NCI-H748 treated with DMSO at 0.1 percent for 48 hours (cell line): ENCODE results near the gene TUT7.
"Not testable (repeated sequence)": the region's sequence is repeated elsewhere in the genome, so short reads cannot be mapped to it uniquely, and the experiment has no call there.

Experiments used
- DNase-seq: peaks from one replicate; lab custom pipeline; 2025; lab: John Stamatoyannopoulos, UW

TUT7 gene

DNA sequence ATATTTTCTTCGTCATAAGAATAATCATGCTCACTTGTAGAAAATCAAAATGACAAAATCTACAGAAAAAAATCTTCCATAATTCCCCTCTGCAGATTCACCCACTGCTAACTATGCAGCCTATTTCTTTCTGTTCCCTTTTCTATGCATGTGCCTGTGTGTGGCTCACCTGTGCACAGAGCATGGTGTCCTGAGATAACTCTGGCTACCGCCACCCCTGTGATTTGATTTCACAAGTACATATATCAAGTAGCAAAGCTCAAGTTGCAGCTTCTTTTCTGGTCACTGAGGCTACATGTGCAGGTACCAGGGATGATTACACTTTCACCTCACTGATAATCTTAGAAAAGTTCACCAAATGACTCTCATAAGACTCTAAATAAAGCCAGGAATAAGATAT, 53.5 kb downstream of the TUT7 start:
- DNase-seq: no peak

DNA sequence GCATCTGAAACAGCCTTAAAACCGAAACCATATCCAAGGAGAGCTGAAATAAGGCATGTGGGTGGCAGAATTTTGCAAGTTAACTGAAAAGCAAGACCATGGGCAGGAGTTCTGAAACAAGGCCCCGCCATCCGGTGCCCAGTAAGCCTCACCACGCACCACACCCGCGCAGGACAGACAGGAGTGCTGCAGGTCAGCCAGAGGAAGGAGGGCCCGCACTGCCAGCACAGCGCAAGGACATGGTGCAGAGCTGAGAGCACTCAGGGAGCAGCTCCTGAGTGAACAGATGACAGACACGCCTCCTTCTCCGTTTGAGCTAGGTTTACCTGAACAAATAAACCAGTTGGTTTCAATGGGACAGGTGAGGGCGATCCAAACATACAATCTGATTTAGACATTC, 55.3 kb downstream of the TUT7 start:
- DNase-seq: no peak

DNA sequence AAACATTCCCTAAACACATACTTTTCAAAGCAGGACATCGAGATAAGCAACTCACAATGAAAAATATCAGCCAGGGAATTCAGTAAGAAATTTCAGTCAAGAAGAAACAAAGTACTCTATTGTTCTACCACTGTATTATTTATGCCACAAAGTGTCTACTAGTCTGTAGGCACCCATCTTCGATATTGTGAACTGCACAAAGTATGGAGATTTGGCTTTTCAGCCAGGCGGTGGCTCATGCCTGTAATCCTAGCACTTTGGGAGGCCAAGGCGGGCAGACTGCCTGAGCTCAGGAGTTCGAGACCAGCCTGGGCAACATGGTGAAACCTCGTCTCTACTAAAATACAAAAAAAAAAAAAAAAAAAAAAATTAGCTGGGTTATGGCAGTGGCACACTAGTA, 63.9 kb downstream of the TUT7 start:
- DNase-seq: not testable (repeated sequence)

DNA sequence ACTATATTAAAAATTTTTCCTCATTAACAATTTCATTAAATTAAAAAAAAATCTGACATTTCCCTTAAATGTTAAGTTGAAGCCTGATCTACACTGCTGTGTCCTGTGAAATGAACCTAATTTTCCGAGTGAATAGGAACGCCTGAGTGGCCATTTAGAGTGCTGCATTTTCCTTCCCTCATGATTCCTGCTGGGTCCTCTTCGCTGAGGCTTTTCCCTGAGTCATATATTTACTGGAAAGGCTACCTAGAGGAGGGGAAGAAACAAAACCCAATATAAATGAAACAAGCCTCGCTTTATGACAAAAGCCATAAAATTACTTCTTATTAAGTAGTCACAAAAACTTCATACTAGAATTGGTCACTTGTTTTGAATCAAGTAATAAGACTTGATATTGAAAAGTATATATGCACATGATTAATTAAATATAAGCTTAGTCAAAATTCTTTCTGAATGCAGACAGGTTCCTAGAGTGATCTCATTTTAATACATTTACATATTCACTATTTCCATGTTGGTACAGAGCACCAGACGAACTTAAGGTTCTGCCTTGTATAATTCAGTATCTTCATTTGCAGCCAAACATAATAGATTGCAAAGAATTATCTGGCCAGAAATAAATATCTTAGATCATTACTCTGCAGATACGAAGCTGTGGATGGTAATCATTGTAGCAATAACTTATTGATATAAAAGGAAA, 65.6 kb downstream of the TUT7 start:
- DNase-seq: no peak

DNA sequence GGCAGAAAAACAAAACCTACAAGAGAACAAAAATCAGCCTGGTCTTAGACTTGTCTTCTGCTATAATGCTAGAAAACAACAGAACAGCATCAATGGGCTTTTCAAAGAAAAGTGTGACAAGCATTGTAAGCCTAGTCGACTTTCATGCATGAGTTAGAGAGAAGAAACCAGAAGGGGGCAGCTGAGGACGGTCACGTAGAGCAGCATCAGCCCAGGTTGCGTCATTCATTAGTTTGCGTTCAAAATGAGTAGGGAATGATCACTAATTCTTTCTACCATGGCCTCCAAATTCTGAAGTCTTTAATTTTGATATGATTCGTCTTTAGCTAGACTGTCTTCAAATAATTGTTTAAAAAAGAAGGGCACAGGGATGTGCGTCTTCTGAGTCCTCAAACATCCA, 67.2 kb downstream of the TUT7 start:
- no peak for DNase-seq

DNA sequence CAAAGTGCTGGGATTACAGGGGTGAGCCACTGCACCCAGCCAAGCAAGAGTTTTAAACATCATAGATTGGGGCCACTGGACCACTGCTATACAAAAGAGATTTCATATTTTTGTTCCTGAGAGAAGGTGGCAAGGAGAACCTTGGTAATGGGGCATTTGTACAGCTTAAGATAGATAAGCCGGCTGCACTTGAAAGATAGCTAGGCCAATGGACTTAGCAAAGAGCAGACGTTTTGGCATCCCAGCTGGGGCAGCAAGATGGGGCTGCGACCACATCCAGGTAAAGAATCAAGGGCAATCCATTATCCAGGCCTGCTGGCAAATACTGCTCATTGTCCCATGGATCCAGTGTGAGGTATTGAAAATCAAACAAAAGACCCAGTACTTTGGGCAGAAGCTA, 67.9 kb downstream of the TUT7 start:
- no peak for DNase-seq

DNA sequence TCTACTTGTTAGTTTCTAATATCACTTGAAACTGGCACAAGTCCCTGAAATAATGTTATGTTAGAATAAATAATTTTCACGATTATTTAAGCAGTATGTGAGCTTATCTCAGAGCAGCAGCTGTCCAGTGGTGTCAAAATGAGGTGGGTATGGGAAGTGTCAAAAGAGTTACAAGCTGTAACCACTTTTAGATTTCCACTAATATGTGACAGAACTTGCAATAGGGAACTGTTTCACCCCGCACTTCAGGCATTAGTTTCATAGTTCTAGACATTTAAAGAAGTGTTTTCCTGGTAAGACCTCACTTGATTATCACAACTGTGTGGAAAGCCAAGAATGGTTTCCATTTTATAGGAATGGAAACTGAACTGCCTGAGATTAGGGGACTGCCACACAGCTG, 68.9 kb downstream of the TUT7 start:
- DNase-seq: no peak

DNA sequence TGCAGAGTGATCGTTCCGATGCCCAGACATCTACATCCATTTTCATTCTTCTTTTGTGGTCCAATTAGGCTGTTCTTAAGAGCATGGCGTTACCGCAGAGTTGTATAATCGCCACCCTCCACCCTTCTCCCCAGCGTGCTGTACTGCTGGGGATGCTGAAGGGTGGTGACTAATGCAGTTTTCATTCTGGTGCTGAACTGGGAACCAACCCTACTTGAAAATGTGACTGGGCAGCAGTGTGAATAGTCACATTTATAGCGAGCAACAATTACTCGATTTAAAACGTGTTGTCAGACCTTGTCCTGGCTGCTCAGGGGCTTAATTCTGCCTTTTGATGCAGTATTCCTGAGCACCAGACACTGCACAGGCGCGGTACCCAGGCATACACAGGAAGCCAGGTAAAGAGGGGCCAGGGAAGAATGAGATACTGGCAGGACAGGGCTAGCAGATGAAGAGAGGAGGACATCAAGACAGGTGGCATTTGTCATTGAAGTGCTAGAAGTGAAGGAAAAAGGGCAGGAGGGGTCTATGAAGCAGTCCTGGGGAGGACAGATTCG, 71.2 kb downstream of the TUT7 start:
- DNase-seq: no peak

DNA sequence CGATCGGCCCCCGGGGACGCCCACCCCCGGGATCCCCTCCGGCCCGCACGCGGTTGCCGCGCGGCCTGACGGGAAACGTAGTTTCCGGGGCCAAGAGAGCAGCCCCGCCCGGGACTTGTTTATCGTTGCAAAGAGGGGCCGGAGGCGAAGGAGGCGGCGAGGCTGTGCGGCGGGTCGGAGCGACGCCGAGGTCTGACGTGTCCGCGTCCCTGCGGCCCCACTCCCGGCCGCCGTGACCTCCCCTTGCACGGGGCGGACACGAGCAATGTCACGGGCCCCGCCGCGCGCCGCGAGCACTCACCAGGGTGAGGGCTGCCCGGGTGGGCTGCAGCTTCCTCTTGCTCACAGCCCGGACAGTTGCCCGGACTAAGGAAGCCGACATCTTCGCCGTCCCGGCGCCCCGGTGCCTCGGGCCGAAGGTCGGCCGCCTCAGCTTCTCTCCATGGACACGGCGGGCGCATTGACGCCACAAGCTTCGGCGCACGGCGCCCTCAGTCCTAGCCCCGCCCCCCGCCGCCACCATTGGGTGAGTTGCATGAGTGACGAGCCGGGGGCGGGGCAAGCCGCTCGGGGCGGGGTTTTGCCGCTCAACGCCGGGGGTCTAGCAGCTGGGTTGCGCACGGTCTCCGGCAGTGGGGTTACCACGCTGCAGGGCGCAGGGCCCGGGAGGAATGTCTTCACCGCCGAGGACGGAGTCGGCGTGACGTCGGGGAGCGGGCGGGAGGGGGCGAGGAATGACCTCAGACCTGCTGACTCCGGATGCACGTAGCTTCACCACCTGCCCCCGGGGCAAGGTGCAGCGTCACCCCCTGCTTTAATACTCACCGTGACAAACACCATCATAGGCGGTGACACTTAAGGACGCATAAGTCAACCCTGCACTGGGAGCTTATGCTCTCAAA, 71.9 kb downstream of the TUT7 start, which contains the start of gene ISCA1:
Gene ISCA1 (minus strand): TSS at position 462 of the 902 bp plus-strand sequence. CDS start 80 bp downstream, at position 382.
- peak; percentile 82 for DNase-seq

DNA sequence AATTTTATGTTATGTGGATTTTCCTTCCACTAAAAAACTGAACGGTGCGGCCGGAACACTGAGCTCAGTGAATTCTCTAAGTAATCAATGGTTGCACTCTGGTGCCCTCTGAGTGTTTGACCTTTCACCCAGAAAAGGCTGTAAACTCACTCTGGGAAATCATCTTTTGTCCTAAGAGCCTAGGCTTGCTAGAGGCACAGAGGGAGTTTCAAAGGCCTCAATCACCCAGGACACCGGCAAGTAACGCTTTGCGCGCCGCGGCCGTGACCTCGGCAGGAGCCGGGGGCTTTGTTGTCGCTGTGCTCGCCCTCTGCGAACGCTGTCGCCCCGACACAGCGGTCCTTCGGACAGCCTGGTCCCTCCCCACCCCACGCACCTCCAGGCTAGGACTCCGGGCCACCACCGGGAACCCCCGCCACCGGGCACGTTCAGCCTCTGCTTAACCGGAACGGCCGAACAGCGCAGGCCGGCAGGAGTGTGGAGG, 72.6 kb downstream of the TUT7 start:
- DNase-seq: no peak

DNA sequence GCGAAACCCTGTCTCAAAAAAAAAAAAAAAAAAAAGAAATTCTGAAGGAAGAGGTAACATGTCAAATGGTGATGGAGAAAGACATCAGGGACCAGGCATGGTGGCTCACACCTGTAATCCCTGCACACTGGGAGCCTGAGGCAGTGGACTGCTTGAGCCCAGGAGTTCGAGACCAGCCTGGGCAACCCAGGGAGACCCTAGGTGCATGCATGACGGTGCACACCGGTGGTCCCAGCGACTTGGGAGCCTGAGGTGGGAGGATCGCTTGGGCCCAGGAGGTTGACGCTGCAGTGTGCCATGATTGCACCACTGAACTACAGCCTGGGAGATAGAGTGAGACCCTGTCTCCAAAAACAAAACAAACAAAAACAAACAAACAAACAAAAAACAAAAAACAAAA, 73.6 kb downstream of the TUT7 start:
- DNase-seq: no peak

DNA sequence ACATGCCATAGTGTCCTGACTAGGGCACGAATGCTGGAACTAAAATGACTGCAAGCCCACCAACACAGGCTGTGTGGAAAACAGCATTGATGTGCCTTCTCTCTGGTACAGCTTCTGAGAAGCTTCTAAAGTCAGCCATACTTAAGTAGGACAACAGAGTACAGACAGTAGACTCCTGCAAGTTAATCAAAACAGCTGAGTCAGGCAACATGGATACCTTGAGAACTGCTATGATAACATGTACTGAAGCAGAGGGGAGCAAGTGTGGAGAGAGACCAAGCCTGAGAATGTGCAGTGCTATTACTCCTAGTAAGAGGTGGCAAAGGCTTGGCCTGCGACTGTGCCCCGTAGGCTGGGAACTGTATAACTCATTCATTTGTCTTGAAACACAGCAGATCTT, 74.4 kb downstream of the TUT7 start:
- no peak for DNase-seq

DNA sequence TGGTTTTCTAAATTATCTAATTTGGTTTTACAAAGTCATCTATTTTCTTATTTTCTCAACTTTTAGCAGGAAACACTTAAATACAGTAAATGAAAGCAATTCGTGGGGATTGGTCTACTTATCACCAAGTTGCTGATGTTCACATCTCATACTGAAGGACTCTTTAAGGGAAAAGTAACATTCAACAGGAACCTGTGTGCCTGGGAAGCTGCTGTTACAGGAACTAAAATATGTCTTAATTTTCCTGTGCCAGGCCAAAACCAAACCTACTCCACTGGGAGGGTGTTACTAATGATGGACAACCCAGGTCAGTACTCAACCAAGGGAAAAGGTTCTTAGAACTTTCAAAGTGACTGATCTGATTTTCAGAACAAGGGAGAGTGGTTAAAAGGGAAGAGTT, 77.1 kb downstream of the TUT7 start:
- no peak for DNase-seq

DNA sequence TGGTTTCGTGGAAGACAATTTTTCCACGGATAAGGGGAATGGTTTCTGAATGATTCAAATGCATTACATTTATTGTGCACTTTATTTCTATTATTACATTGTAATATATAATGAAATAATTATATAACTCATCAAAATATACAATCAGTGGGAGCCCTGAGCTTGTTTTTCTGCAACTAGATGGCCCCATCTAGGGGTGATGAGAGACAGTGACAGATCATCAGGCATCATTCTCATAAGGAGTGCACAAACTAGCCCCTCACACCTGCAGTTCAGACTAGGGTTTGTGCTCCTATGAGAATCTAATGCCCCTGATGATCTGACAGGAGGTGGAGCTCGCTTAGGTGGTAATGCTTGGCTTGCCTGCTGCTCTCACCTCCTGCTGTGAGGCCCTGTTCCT, 78.2 kb downstream of the TUT7 start:
- DNase-seq: no peak

DNA sequence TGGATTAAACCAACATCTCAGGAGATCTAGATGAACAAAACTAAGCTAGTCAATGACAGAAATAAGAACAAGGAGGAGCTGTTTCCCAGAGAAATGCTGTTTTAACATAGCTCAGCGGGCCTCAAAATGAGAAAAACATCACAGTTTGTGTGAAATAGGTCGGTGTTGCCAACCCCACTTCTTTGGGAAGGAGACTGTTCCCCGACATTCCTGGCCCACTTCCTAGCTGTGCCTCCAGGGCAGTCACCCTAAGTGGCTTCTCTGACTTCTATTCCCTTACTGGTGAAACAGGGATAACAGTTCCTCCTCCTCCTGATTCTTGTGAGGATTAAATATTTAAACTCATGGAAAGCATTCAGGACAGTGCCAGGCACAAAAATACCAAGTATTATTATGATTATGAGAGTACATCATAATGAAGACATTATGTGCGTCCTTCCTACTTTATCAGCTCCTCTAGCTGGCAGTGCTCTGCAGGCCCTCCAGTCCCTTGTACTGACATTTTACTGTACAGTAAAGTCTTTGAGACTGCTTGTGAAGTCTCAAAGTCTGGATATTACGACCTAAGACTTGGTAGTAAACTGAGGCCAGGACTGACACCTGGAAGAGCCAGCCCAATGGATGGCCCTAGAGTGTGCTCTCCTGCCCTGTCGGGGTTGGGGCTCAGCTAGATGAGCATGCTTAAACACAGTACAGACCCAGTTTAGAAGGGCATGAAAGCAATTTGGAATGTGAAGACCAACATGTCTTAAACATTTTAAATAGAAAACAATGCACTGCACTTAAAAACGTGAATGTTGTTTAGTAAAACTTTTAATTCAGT, 79.2 kb downstream of the TUT7 start:
- DNase-seq: no peak

DNA sequence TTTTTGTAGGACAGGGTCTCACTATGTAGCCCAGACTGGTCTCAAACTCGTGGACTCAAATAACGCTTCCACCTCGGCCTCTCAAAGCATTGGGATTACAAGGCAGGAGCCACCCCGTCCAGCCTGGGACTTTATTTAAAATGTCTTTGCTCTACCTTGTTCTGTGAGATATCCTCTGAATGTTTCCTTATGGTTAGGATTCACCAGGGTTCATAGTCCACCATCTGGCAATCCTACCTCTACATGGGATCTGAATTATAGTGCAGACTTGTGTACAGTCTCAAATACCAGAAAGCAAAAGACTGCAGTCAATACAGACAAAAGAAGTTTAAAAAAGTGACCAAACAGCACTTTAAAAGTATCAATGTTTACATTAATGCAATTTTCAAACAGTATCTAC, 82.0 kb downstream of the TUT7 start:
- DNase-seq: no peak

DNA sequence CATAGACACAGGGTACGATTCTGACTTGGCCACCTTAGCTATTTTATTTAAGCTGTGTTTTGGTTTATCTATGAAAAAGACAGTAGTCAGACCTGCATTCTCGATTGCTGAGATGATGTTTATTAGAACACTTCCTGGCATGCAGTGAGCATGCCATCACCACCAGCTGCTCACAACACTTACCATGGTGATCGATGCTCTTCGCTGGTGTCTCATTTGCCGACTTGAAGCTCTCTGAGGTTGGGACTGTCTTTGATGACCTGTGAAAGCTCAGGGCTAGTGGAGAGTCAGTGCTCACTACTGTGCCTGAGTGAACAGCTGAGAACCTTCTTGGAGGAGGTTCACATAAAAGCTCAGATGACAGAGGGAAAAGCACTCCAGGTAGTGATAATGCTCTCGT, 90.3 kb downstream of the TUT7 start:
- no peak for DNase-seq

DNA sequence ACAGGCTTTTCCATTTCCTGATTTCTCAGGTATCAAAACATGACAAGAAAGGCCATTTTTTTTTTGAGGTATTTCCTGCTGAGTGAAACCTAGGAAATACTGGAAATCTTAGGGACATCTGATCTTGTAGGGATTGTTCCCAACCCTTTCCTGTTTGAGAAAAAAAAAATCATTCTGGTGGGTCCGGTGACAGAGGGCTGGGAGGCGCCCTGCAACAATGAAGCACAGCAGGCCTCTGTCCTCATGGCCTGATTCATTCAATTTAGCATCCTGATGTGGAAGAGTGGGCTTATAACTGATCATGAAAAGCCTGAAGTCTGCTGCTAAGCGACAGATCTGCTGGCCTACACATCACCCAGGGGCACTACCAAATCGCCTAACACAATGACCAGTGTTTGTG, 91.7 kb downstream of the TUT7 start:
- DNase-seq: no peak

DNA sequence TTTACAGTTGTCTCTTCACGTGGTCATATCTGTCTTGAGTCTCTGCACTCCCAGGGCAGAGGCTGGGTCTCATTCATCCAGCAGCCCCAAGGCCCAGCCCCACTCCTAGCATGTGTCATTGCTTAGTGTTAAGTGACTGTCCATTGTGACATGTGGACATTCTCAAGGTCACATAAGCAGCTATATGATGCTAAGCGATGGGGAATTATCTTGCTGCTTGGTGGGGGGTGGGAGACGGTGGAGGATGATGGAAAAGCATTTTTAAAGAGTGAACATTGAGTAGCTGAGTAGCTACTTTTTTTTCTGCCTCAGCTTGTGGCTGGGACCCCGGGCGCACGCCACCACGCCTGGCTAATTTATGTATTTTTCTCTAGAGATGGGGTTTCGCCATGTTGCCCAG, 94.7 kb downstream of the TUT7 start, which contains the start of gene C9orf153:
Gene C9orf153 (minus strand): TSS at position 101 of the 400 bp plus-strand sequence. CDS start 30,054 bp downstream, outside the sequence.
- DNase-seq: no peak

DNA sequence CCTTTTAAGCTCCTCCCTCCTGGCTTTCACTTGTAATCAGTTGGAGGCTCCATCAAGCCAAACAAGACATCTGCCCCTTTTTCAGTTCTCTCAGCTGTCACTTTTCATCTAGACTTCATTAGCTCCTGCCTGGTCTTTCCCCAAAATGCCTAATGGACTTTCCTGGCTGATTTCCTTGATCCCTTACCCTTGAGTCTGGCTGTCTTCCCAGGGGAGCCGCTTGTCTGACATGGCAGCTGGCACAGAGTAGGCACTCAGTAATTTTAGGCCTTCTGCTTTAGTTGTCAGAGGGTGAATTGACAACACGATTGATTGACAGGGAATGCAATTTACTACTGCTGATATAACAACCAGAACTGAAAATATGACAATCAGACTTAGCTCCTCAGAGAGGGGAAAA, 96.8 kb downstream of the TUT7 start:
- no peak for DNase-seq

DNA sequence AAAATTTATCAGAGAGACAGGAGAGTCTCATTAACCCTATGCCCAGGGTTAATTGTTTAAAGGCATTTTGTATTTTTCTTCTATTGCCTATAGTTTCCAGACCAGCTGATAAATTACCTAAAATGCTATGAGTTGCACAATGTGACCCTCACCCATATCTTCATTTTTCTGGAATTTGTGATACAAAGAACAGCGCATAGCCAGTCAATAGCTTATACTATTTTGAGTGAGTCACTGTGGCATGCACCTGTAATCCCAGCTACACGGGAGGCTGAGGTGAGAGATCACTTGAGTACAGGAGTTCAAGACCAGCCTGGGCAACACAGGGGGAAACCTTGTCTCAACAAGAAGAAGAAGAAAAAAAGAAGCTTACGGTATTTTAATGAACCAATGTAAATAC, 97.6 kb downstream of the TUT7 start:
- DNase-seq: no peak

DNA sequence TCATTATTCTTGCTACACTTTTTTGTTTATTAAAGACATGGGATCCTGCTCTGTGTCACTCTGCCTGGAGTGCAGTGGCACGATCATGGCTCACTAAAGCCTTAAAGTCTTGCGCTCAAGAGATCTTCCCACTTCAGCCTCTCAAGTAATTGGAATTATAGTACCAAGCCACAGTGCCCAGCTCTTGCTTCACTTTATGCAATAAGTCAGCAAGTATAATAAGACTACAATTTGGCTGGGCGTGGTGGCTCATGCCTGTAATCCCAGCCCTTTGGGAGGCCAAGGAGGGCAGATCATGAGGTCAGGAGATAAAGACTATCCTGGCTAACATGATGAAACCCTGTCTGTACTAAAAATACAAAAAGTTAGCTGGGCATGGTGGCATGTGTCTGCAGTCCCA, 100.6 kb downstream of the TUT7 start:
- DNase-seq: no peak
